ENCODE measurements around the gene ANK3. TPM values are rescaled to one million over a fixed set of nuclear protein-coding genes. Genes with fewer than 3 reads are reported as not detected.

ANK3 gene
- total and polyA plus RNA-seq, 8 donors, result 3.3 to 28.5 (median 17.3) TPM

GRCh38 chr10:60175441-60175971, 214.2 kb downstream of the ANK3 start:
- no peak for DNase-seq
- FAIRE-seq, result no peak
- H3K27me3 ChIP-seq, result no peaks in the 10 kb centered on the region
- no peak overlapping the region for H3K27ac ChIP-seq
- WGBS, 2 donors, result 42 to 61% methylated on average over 4 of the region's 4 CpGs
- H3K4me1 ChIP-seq, result no peaks in the 10 kb centered on the region
- TF ChIP-seq, protein P1, sequence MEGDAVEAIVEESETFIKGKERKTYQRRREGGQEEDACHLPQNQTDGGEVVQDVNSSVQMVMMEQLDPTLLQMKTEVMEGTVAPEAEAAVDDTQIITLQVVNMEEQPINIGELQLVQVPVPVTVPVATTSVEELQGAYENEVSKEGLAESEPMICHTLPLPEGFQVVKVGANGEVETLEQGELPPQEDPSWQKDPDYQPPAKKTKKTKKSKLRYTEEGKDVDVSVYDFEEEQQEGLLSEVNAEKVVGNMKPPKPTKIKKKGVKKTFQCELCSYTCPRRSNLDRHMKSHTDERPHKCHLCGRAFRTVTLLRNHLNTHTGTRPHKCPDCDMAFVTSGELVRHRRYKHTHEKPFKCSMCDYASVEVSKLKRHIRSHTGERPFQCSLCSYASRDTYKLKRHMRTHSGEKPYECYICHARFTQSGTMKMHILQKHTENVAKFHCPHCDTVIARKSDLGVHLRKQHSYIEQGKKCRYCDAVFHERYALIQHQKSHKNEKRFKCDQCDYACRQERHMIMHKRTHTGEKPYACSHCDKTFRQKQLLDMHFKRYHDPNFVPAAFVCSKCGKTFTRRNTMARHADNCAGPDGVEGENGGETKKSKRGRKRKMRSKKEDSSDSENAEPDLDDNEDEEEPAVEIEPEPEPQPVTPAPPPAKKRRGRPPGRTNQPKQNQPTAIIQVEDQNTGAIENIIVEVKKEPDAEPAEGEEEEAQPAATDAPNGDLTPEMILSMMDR (IDR thresholded peaks at IDR 0.05), result no peak
- intact Hi-C loops (cut with DNase I), result no loop called here
- H3K9me3 ChIP-seq, result no peaks in the 10 kb centered on the region
- H3K4me3 ChIP-seq, result no peak overlapping the region
- ATAC-seq, result peak in 1 of 4 donors; percentile 31
- H3K36me3 ChIP-seq, result no peaks in the 10 kb centered on the region

DNA sequence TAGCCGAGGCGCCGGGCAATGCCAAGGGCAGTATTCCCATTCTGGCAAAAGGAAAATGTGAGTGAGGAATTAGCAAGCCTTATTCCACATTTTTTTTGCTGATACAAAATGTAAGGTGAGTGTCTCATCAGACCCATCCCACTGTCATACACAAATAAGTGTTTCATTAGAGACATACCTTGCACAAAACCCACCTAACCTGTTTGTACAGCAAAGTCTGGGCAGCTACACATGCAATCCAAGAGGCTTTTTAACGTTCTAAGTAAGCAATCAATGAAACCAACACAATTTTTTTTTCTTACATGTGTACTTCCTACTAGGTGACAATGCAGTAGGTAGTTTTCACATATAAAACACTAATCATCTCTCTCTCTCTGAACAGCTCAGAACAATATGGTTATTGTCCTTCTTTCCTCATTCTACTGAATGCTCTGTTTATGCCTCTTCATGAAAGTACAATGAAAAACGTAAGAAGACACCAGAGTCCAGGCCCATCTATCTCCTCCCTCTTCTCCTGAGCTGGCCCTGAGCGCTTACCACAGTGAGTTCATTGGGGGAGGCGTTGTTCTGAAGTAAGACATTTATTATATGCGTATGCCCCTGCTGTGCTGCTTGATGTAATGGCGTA, 217.2 kb downstream of the ANK3 start:
- peak in 1 of 4 donors; percentile 47 for ATAC-seq
- intact Hi-C loops (cut with DNase I), result no loop called here
- H3K4me1 ChIP-seq, result no peaks in the 10 kb centered on the region
- no peaks in the 10 kb centered on the region for H3K36me3 ChIP-seq
- FAIRE-seq, result no peak
- no peak for DNase-seq
- no peaks in the 10 kb centered on the region for H3K27me3 ChIP-seq
- TF ChIP-seq, protein P1 (IDR thresholded peaks at IDR 0.05), result no peak
- H3K27ac ChIP-seq, result no peak overlapping the region
- H3K4me3 ChIP-seq, result no peak overlapping the region
- 82 to 85% methylated on average over 9 of the region's 9 CpGs for WGBS, 2 donors
- no peaks in the 10 kb centered on the region for H3K9me3 ChIP-seq

DNA sequence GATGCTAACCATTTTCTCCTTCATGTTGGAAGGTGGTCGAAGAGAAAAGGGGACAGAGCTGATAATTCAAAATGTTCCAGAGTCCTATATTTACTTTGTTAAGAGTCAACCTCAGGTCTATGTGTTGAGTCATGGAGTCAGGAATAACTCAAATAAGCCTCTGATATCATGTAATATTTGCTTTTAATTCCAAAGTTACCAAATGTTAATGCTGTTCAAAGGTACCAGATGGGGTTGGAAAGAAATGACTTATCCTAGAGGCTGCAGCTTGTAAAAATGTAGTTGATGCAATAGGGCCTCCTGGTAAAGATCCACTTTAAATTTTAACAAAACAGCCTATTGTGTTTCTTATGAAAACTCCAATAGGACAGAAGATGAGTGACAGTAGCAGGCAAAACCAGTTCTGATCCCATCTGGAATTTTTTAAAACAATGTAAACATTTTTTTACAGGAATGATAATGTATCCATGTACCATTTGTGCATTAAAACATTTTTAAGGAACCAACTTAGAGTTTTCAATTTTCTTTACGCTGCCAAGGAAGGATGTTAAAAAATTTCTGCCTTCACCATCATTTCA, 218.2 kb downstream of the ANK3 start:
- Histone ChIP-seq H3K36me3 (no peaks in the 10 kb centered on the region), H3K4me1 (no peaks in the 10 kb centered on the region), H3K9me3 (no peaks in the 10 kb centered on the region), H3K27me3 (no peaks in the 10 kb centered on the region), H3K4me3 (no peak overlapping the region), H3K27ac (no peak overlapping the region)
- TF ChIP-seq, protein P1 (IDR thresholded peaks at IDR 0.05), result no peak
- FAIRE-seq (no peak), ATAC-seq (peak in 3 of 4 donors; percentile 18 to 35 (median 21)), DNase-seq (no peak)
- intact Hi-C loops (cut with DNase I), result no loop called here
- WGBS, 2 donors, result 78 to 83% methylated on average over 2 of the region's 2 CpGs

DNA sequence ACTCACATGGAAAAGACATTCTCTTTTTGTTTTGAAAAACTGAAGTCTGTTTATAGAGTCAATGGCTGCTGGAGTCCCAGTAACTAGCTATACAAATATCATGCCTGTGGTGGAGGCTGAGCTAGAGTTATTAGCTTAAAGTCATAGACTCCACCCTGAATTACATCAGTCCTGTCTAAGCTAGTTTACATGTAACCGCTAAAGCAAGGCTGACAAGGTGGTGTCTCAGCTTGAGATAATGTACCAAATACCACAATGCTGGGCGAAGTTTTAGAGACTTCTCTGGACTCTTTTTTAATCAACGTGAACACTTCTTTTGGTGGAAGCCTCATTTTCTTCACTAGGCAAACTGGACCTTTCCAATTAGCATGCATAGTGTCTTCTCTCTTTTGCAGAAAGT, 219.4 kb downstream of the ANK3 start:
- WGBS, 2 donors, result 94 to 96% methylated on average over 3 of the region's 3 CpGs
- ATAC-seq, result no peak
- TF ChIP-seq, protein P1 (IDR thresholded peaks at IDR 0.05), result no peak
- Histone ChIP-seq H3K27ac (no peak overlapping the region), H3K4me3 (no peak overlapping the region), H3K36me3 (no peaks in the 10 kb centered on the region), H3K9me3 (no peaks in the 10 kb centered on the region), H3K27me3 (no peaks in the 10 kb centered on the region), H3K4me1 (no peaks in the 10 kb centered on the region)
- intact Hi-C loops (cut with DNase I), result no loop called here
- no peak for DNase-seq
- no peak for FAIRE-seq

- Histone ChIP-seq H3K4me3 (no peak overlapping the region), H3K27ac (no peak overlapping the region), H3K27me3 (no peaks in the 10 kb centered on the region), H3K4me1 (no peaks in the 10 kb centered on the region), H3K36me3 (no peaks in the 10 kb centered on the region), H3K9me3 (no peaks in the 10 kb centered on the region)
- 95 to 97% methylated on average over 2 of the region's 2 CpGs for WGBS, 2 donors
- FAIRE-seq (no peak), ATAC-seq (no peak), DNase-seq (no peak)
- intact Hi-C loops (cut with DNase I), result no loop called here
- TF ChIP-seq, protein P1 (IDR thresholded peaks at IDR 0.05), result no peak
Measured at GRCh38 chr10:60169111-60169510, 220.6 kb downstream of the ANK3 start.

Measured in pancreas (tissue), 10 donors.